Heart left ventricle (tissue), 16 donors: ENCODE results near the gene GATAD2B. TPM values are rescaled to one million over a fixed set of nuclear protein-coding genes. Genes with fewer than 3 reads are reported as not detected.
"Not testable (repeated sequence)": the region's sequence is repeated elsewhere in the genome, so short reads cannot be mapped to it uniquely, and the experiment has no call there.

ENCODE experiments used
- ATAC-seq, 4 donors: fragments of 200-7000 bp; cut with Tn5 transposase; one replicate each; pipeline ENCODE4 v1.9.1; 2020 to 2022; ENCODE audit warnings: moderate library complexity in 4 of 4, mild to moderate bottlenecking in 3 of 4, moderate number of reproducible peaks in 1 of 4
- DNase-seq, 5 donors: peaks; one replicate each; pipeline ENCODE4 v3.0.0-alpha.2; 2020
- H3K27ac ChIP-seq, 12 donors: fragments of 200-600 bp; sonication (generic) in 4 of 12; one replicate each; pipeline versions ENCODE4 v1.5.0 to v1.8.0; 2016 to 2022; ENCODE audit warnings: mild to moderate bottlenecking in 2 of 12
- H3K27me3 ChIP-seq, 9 donors: fragments of 200-600 bp; sonication (generic) in 2 of 9; one replicate each; pipeline versions ENCODE4 v1.5.1 to v1.8.0; 2016 to 2022; ENCODE audit warnings: mild to moderate bottlenecking in 3 of 9
- H3K36me3 ChIP-seq, 9 donors: fragments of 200-600 bp; sonication (generic) in 2 of 9; one replicate each; pipeline versions ENCODE4 v1.5.0 to v1.8.0; 2018 to 2022; ENCODE audit warnings: mild to moderate bottlenecking in 2 of 9
- H3K4me1 ChIP-seq, 12 donors: fragments of 200-600 bp; sonication (generic) in 4 of 12; one replicate each; pipeline versions ENCODE4 v1.5.0 to v1.8.0; 2016 to 2022; ENCODE audit warnings: mild to moderate bottlenecking in 3 of 12
- H3K4me3 ChIP-seq, 12 donors: fragments of 200-600 bp; sonication (generic) in 4 of 12; one replicate each; pipeline versions ENCODE4 v1.5.0 to v1.8.0; 2017 to 2022; ENCODE audit warnings: mild to moderate bottlenecking in 9 of 12, moderate library complexity in 4 of 12
- H3K9me3 ChIP-seq, 12 donors: fragments of 200-600 bp; sonication (generic) in 4 of 12; one replicate each; pipeline versions ENCODE4 v1.5.0 to v1.8.0; 2016 to 2022; ENCODE audit warnings: mild to moderate bottlenecking in 1 of 12
- CTCF ChIP-seq, 12 donors: fragments of 200-600 bp; sonication (generic) in 4 of 12; IDR thresholded peaks; one replicate each; pipeline versions ENCODE4 v1.5.0 to v1.8.0; 2018 to 2022; ENCODE audit warnings: antibody characterized with exemption in 12 of 12, mild to moderate bottlenecking in 5 of 12
- POLR2A ChIP-seq, 2 donors: fragments of 450-650 bp; IDR thresholded peaks; one replicate each; pipeline ENCODE4 v1.6.1; 2017; ENCODE audit warnings: antibody characterized with exemption in 2 of 2, mild to moderate bottlenecking in 2 of 2, moderate library complexity in 2 of 2
- WGBS, 4 donors: extraction: QIAGEN DNeasy Blood & Tissue Kit in 2 of 4; methylation state at CpG; one replicate each; pipeline versions ENCODE4 v1.1.5 to v1.1.7; 2013 to 2018; 5-methylcytosine and 5-hydroxymethylcytosine counted together
- intact Hi-C, 10 donors: fragments of 100-400 bp; cut with DNase I; formaldehyde crosslinking; loops; one replicate each; pipeline versions ENCODE4 v1.11.1 to v1.14.2; 2022
- polyA plus RNA-seq, 2 donors: library from polyadenylated mRNA; stranded (reverse); fragments of 200-250 nt; gene quantifications; one replicate each; pipeline ENCODE4 v1.2.3, GENCODE V29; 2013
- total RNA-seq, 9 donors: library from RNA; depleted of rRNA in 2 of 9; stranded (reverse); fragments of >200 nt in 2 of 9; fragmentation: NEBNext Ultra II Directional in 3 of 9; extraction: Animal tissue kit (Norgen Biotek cat#: 25700) in 3 of 9; gene quantifications; one replicate each; pipeline versions ENCODE4 v1.1.0 to v1.2.4, GENCODE V29; 2016 to 2023
- donor health status: ischemic (EF 13 %, LVEDD 7.1; RV severe dilation, severe dysfunction).
- donor health status: healthy with polysubstance abuse.
- donor health status: DM: no; HTN: yes; CAD: no.
- donor health status: DM: no; HTN: no; CAD: no.
- donor health status: ischemic (EF 25% LVEDD 6.9; RV normal size, moderate dysfunction).
- donor health status: ischemic (EF 25% LVEDD 5.7; RV mildly dilated, moderate dysfunction).
- donor health status: healthy.
- donor health status: DM: yes; HTN: yes; CAD: no.
- donor health status: ischemic (EF 35%, LVEDD 5.7; RV mildly dilated, moderate dysfunction).
- donor health status: nonischemic (EF 11% LVEDD 7.7; RV severe dilation, severe dysfunction).
- donor health status: DM: yes; HTN: yes; CAD: no.
- donor health status: PGD.
- donor health status: ischemic (EF 29% LVEDD 5.4; RV normal size, mild dysfunction).
- donor health status: nonischemic (EF 23%, LVEDD 6.1; RV moderate dilation, normal function).

The GATAD2B gene
- total and polyA plus RNA-seq, 11 donors = 5.6 to 53.9 (median 34.5) TPM

GRCh38 chr1:153848805-153849204, 74.0 kb downstream of the GATAD2B start:
- ATAC-seq (no peak), DNase-seq (no peak)
- H3K36me3 ChIP-seq = peaks cover 0 to 21% (median 12%) of the 10 kb centered on the region in 9 donors
- no peak overlapping the region for H3K4me3 ChIP-seq
- no peaks in the 10 kb centered on the region for H3K9me3 ChIP-seq
- H3K27me3 ChIP-seq = no peaks in the 10 kb centered on the region
- intact Hi-C loops = loop anchor here in 1 of 10 donors (5.0 kb wide), 1 partner anchor 38 kb away; no protein-coding TSS in a partner anchor
- H3K4me1 ChIP-seq = peaks cover 0 to 14% (median 0%) of the 10 kb centered on the region in 12 donors
- TF ChIP-seq CTCF (IDR thresholded peaks at IDR 0.05) (no peak), POLR2A (IDR thresholded peaks at IDR 0.05) (no peak)
- WGBS, 4 donors = 92 to 99% (median 98%) methylated on average over 5 of the region's 5 CpGs
- no peak overlapping the region for H3K27ac ChIP-seq

GRCh38 chr1:153845158-153845557, 77.6 kb downstream of the GATAD2B start:
- no peak for TF ChIP-seq CTCF (IDR thresholded peaks at IDR 0.05)
- TF ChIP-seq POLR2A (IDR thresholded peaks at IDR 0.05) = no peak
- intact Hi-C loops = loop anchor here in 1 of 10 donors (5.0 kb wide), 1 partner anchor 42 kb away; no protein-coding TSS in a partner anchor
- Histone ChIP-seq H3K27ac (no peak overlapping the region), H3K4me3 (no peak overlapping the region), H3K27me3 (no peaks in the 10 kb centered on the region), H3K4me1 (peaks cover 0 to 25% (median 2%) of the 10 kb centered on the region in 12 donors), H3K36me3 (peaks cover 0 to 4% (median 0%) of the 10 kb centered on the region in 9 donors), H3K9me3 (no peaks in the 10 kb centered on the region)
- ATAC-seq = no peak
- 79 to 99% (median 98%) methylated on average over 3 of the region's 3 CpGs for WGBS, 4 donors
- DNase-seq = no peak

- H3K27me3 ChIP-seq, H3K4me3 ChIP-seq, H3K9me3 ChIP-seq, ATAC-seq, DNase-seq, intact Hi-C loops, H3K36me3 ChIP-seq, H3K27ac ChIP-seq: not testable (repeated sequence)
- H3K4me1 ChIP-seq = peaks cover 0 to 19% (median 2%) of the 10 kb centered on the region in 12 donors
- WGBS, 4 donors = 46 to 100% (median 95%) methylated on average over 3 of the region's 3 CpGs; no CpG with 5 or more reads in 1 of the 4 donors
These were observed 78.4 kb downstream of the GATAD2B start for GRCh38 chr1:153844349-153844748.

- Histone ChIP-seq H3K27me3 (no peaks in the 10 kb centered on the region), H3K4me1 (peaks cover 0 to 14% (median 2%) of the 10 kb centered on the region in 12 donors), H3K9me3 (no peaks in the 10 kb centered on the region), H3K36me3 (no peaks in the 10 kb centered on the region), H3K27ac (no peak overlapping the region), H3K4me3 (no peak overlapping the region)
- ATAC-seq (peak in 1 of 4 donors; percentile 54), DNase-seq (no peak)
- intact Hi-C loops = no loop called here
- TF ChIP-seq POLR2A (IDR thresholded peaks at IDR 0.05) (no peak), CTCF (IDR thresholded peaks at IDR 0.05) (no peak)
- WGBS, 4 donors = 55 to 67% (median 65%) methylated on average over 3 of the region's 3 CpGs
These were observed 80.7 kb downstream of the GATAD2B start for GRCh38 chr1:153842006-153842471.
